H9 (cell line): ENCODE measurements around the gene DOCK11. TPM values are rescaled to one million over a fixed set of nuclear protein-coding genes. Genes with fewer than 3 reads are reported as not detected.

Source experiments
- DNase-seq: peaks from one replicate; pipeline ENCODE4 v3.0.0-alpha.2; 2017
- H2AFZ ChIP-seq: one replicate; pipeline ENCODE4 v1.6.1; 2013; ENCODE audit warnings: mild to moderate bottlenecking, low read length, control low read depth, moderate library complexity
- H2AK5ac ChIP-seq: 2 replicates; pipeline ENCODE4 v1.6.1; 2013; ENCODE audit warnings: low read length, control low read depth, mixed read lengths; ENCODE audit not compliant: insufficient read length
- H2BK120ac ChIP-seq: one replicate; pipeline ENCODE4 v1.6.1; 2013; ENCODE audit warnings: low read depth, mild to moderate bottlenecking, low read length, control low read depth, inconsistent platforms; ENCODE audit not compliant: poor library complexity, severe bottlenecking
- H2BK12ac ChIP-seq: 2 replicates; pipeline ENCODE4 v1.6.1; 2013; ENCODE audit warnings: low read length, control low read depth, mixed read lengths, low read depth; ENCODE audit not compliant: insufficient read length
- H2BK15ac ChIP-seq: 2 replicates; pipeline ENCODE4 v1.6.1; 2013; ENCODE audit warnings: low read depth, low read length, control low read depth
- H2BK20ac ChIP-seq: one replicate; pipeline ENCODE4 v1.6.1; 2013; ENCODE audit warnings: low read depth, mild to moderate bottlenecking, low read length, control low read depth, inconsistent platforms; ENCODE audit not compliant: poor library complexity, severe bottlenecking
- H2BK5ac ChIP-seq: 2 replicates; pipeline ENCODE4 v1.6.1; 2013; ENCODE audit warnings: low read length, control low read depth, mixed read lengths; ENCODE audit not compliant: insufficient read length
- H3K14ac ChIP-seq: 2 replicates; pipeline ENCODE4 v1.6.1; 2013; ENCODE audit warnings: low read length, control low read depth; ENCODE audit not compliant: insufficient read depth
- H3K18ac ChIP-seq: 2 replicates; pipeline ENCODE4 v1.6.1; 2013; ENCODE audit warnings: low read depth, mild to moderate bottlenecking, mixed read lengths, low read length, control low read depth; ENCODE audit not compliant: insufficient read length
- H3K23ac ChIP-seq: 2 replicates; pipeline ENCODE4 v1.6.1; 2013; ENCODE audit warnings: low read length, control low read depth, mixed read lengths, low read depth; ENCODE audit not compliant: insufficient read length
- H3K23me2 ChIP-seq: 2 replicates; pipeline ENCODE4 v1.6.1; 2013; ENCODE audit warnings: low read depth, mild to moderate bottlenecking, mixed read lengths, low read length, control low read depth; ENCODE audit not compliant: insufficient read length, poor library complexity, severe bottlenecking
- H3K27ac ChIP-seq: 2 replicates; pipeline ENCODE4 v1.5.1; 2013; ENCODE audit warnings: low read length, control low read depth, mixed read lengths, low read depth; ENCODE audit not compliant: insufficient read length
- H3K27me3 ChIP-seq: 2 replicates; pipeline ENCODE4 v1.6.1; 2013; ENCODE audit warnings: low read length, control low read depth, inconsistent platforms; ENCODE audit not compliant: insufficient read depth
- H3K4ac ChIP-seq: 2 replicates; pipeline ENCODE4 v1.6.1; 2013; ENCODE audit warnings: low read depth, mild to moderate bottlenecking, control low read depth, inconsistent platforms, low read length, moderate library complexity
- H3K4me1 ChIP-seq: 2 replicates; pipeline ENCODE4 v1.6.1; 2013; ENCODE audit warnings: low read length, control low read depth, inconsistent platforms; ENCODE audit not compliant: insufficient read depth
- H3K4me2 ChIP-seq: 2 replicates; pipeline ENCODE4 v1.6.1; 2013; ENCODE audit warnings: low read length, control low read depth, mixed read lengths; ENCODE audit not compliant: insufficient read length, insufficient read depth
- H3K56ac ChIP-seq: 2 replicates; pipeline ENCODE4 v1.6.1; 2013; ENCODE audit warnings: low read depth, mild to moderate bottlenecking, mixed read lengths, low read length, control low read depth; ENCODE audit not compliant: insufficient read length
- H3K79me1 ChIP-seq: 2 replicates; pipeline ENCODE4 v1.6.1; 2013; ENCODE audit warnings: low read depth, mild to moderate bottlenecking, moderate library complexity, low read length, control low read depth, inconsistent platforms; ENCODE audit not compliant: insufficient read depth, poor library complexity, severe bottlenecking
- H3K79me2 ChIP-seq: 2 replicates; pipeline ENCODE4 v1.6.1; 2013; ENCODE audit warnings: low read length, control low read depth, inconsistent platforms; ENCODE audit not compliant: insufficient read depth
- H3K9ac ChIP-seq: 2 replicates; pipeline ENCODE4 v1.6.1; 2013; ENCODE audit warnings: low read length, control low read depth, mixed read lengths; ENCODE audit not compliant: insufficient read length; ENCODE audit errors: extremely low read depth
- H3K9me3 ChIP-seq: one replicate; pipeline ENCODE4 v1.6.1; 2013; ENCODE audit warnings: low read depth, low read length, inconsistent platforms; ENCODE audit not compliant: control insufficient read depth
- H3T11ph ChIP-seq: one replicate; pipeline ENCODE4 v1.6.1; 2013; ENCODE audit warnings: mild to moderate bottlenecking, low read length, control low read depth, inconsistent platforms
- H4K20me1 ChIP-seq: one replicate; pipeline ENCODE4 v1.6.1; 2013; ENCODE audit not compliant: control insufficient read depth, insufficient read length, insufficient read depth
- H4K5ac ChIP-seq: 2 replicates; pipeline ENCODE4 v1.6.1; 2013; ENCODE audit warnings: low read depth, mild to moderate bottlenecking, mixed read lengths, low read length, control low read depth; ENCODE audit not compliant: insufficient read length
- H4K8ac ChIP-seq: replicated peaks from 2 replicates; pipeline ENCODE4 v1.6.1; 2013; ENCODE audit warnings: low read length, control low read depth, mixed read lengths, low read depth; ENCODE audit not compliant: insufficient read length
- H4K91ac ChIP-seq: 2 replicates; pipeline ENCODE4 v1.6.1; 2013; ENCODE audit warnings: low read depth, mild to moderate bottlenecking, moderate library complexity, mixed read lengths, low read length, control low read depth; ENCODE audit not compliant: insufficient read length
- H3K27ac Mint-ChIP-seq, 3 experiments: 2 replicates in 2 of 3; 3 replicates in 1 of 3; pipeline ENCODE4 v1.8.0; 2020 to 2021; ENCODE audit warnings: mixed read lengths in 3 of 3, mild to moderate bottlenecking in 1 of 3, moderate library complexity in 1 of 3
- H3K27me3 Mint-ChIP-seq: 2 replicates; pipeline ENCODE4 v1.8.0; 2021; ENCODE audit warnings: low read depth, mild to moderate bottlenecking, moderate library complexity, mixed read lengths
- H3K36me3 Mint-ChIP-seq, 3 experiments: 2 replicates in 2 of 3; 3 replicates in 1 of 3; pipeline ENCODE4 v1.8.0; 2020 to 2021; ENCODE audit warnings: low read depth in 3 of 3, mixed read lengths in 3 of 3; ENCODE audit not compliant: insufficient read depth in 1 of 3
- H3K4me1 Mint-ChIP-seq, 2 experiments: 2 replicates each; pipeline ENCODE4 v1.8.0; 2020; ENCODE audit warnings: mixed read lengths in 2 of 2
- H3K4me3 Mint-ChIP-seq, 2 experiments: 2 replicates in 1 of 2; 3 replicates in 1 of 2; pipeline ENCODE4 v1.8.0; 2020 to 2021; ENCODE audit warnings: mild to moderate bottlenecking in 2 of 2, mixed read lengths in 2 of 2, moderate library complexity in 1 of 2
- H3K9me3 Mint-ChIP-seq, 2 experiments: 2 replicates in 1 of 2; 3 replicates in 1 of 2; pipeline ENCODE4 v1.8.0; 2020; ENCODE audit warnings: mild to moderate bottlenecking in 2 of 2, mixed read lengths in 2 of 2, moderate library complexity in 1 of 2
- CTCF ChIP-seq: fragments of 200-600 bp; sonication (generic); conservative IDR thresholded peaks from 3 replicates; pipeline ENCODE4 v1.8.0; 2021; ENCODE audit warnings: antibody characterized with exemption, mild to moderate bottlenecking
- whole genome bisulfite sequencing: extraction: QIAGEN DNeasy Blood & Tissue Kit; methylation state at CpG from one replicate; pipeline ENCODE4 v1.1.7; 2013; ENCODE audit warnings: missing lambda C conversion rate, low lambda C conversion rate, mixed read lengths; ENCODE audit not compliant: insufficient read length; ENCODE audit errors: extremely low coverage; 5-methylcytosine and 5-hydroxymethylcytosine counted together
- total RNA-seq: library from RNA; stranded (reverse); gene quantifications from 2 replicates; pipeline ENCODE4 v1.2.1, GENCODE V29; 2021

DOCK11 gene
- total RNA-seq, 1 experiment from 2014 or later, result 6.2 TPM

GRCh38 chrX:118553042-118553710, 57.6 kb downstream of the DOCK11 start:
- no peak overlapping the region for H2BK120ac ChIP-seq
- H2BK15ac ChIP-seq, result no peak overlapping the region
- DNase-seq, result no peak
- H3K27ac Mint-ChIP-seq, result no peak overlapping the region; a peak in 1 of 7 replicates
- peaks cover 0 to 7% (median 0%) of the 10 kb centered on the region in 3 experiments; a peak in 3 of 7 replicates for H3K36me3 Mint-ChIP-seq
- no peak overlapping the region for H3K14ac ChIP-seq
- H3K4ac ChIP-seq, result no peak overlapping the region
- no peak overlapping the region for H3K9ac ChIP-seq
- H3K4me2 ChIP-seq, result no peak overlapping the region
- H3K27me3 Mint-ChIP-seq, result no peaks in the 10 kb centered on the region
- no peak overlapping the region for H2AK5ac ChIP-seq
- no peak overlapping the region for H3K23ac ChIP-seq
- H3K9me3 ChIP-seq, result peaks cover 37% of the 10 kb centered on the region
- no peak overlapping the region for H3K4me3 Mint-ChIP-seq
- no peak overlapping the region for H2BK5ac ChIP-seq
- no peaks in the 10 kb centered on the region for H3K4me1 Mint-ChIP-seq
- no peak overlapping the region for H4K91ac ChIP-seq
- TF ChIP-seq CTCF, result no peak
- no peaks in the 10 kb centered on the region for H3K79me2 ChIP-seq
- no peak overlapping the region for H2BK20ac ChIP-seq
- no peak overlapping the region for H3K27ac ChIP-seq
- no peak overlapping the region for H3K18ac ChIP-seq
- no peak overlapping the region for H2BK12ac ChIP-seq
- no peaks in the 10 kb centered on the region for H4K20me1 ChIP-seq
- H3K4me1 ChIP-seq, result no peaks in the 10 kb centered on the region
- no CpG with 5 or more reads among the region's 2 CpGs for WGBS
- H4K5ac ChIP-seq, result no peak overlapping the region
- no peak overlapping the region for H3K56ac ChIP-seq
- no peak overlapping the region for H3T11ph ChIP-seq
- no peak overlapping the region for H2AFZ ChIP-seq
- no peaks in the 10 kb centered on the region for H3K23me2 ChIP-seq
- H3K27me3 ChIP-seq, result no peaks in the 10 kb centered on the region
- no peaks in the 10 kb centered on the region for H3K79me1 ChIP-seq
- no peak overlapping the region for H4K8ac ChIP-seq
- H3K9me3 Mint-ChIP-seq, result peaks cover 3 to 60% of the 10 kb centered on the region in 2 experiments
